PC-3 (cell line): ENCODE measurements around the gene CPT1C. TPM values are rescaled to one million over a fixed set of nuclear protein-coding genes. Genes with fewer than 3 reads are reported as not detected.

Experiments
- ATAC-seq: fragments of 200-7000 bp; cut with Tn5 transposase; 2 replicates; pipeline ENCODE4 v1.9.1; 2020; ENCODE audit warnings: mild to moderate bottlenecking, moderate library complexity
- BruUV-seq: library from RNA; stranded (reverse); fragments of 400-500 nt; replicated peaks from 2 replicates; lab custom pipeline; 2021; lab: Mats Ljungman, UMichigan
- CTCF ChIA-PET: fragments of 300-600 bp; sonication (Branson Sonifier 250); formaldehyde crosslinking; loops from one replicate; lab custom pipeline; 2022; ENCODE audit warnings: antibody characterized with exemption; lab: Charles Lee
- POLR2A ChIA-PET: fragments of 300-600 bp; sonication (Branson Sonifier 250); formaldehyde crosslinking; loops from one replicate; lab custom pipeline; 2022; ENCODE audit warnings: antibody characterized with exemption; ENCODE audit not compliant: unreplicated experiment; lab: Charles Lee
- DNase-seq: peaks from one replicate; pipeline ENCODE4 v3.0.0-alpha.2; 2015
- H2AFZ ChIP-seq: fragments of 300-600 bp; sonication (generic); 2 replicates; pipeline ENCODE4 v1.6.0; 2016; ENCODE audit warnings: antibody characterized with exemption, low read length
- H3F3A ChIP-seq: fragments of 300-600 bp; sonication (generic); one replicate; pipeline ENCODE4 v1.6.0; 2017; ENCODE audit warnings: antibody characterized with exemption, low read length, control low read depth, mild to moderate bottlenecking; ENCODE audit not compliant: unreplicated experiment
- H3K27ac ChIP-seq: fragments of 300-600 bp; sonication (generic); 2 replicates; pipeline ENCODE4 v1.5.1; 2016; ENCODE audit warnings: mild to moderate bottlenecking, low read length
- H3K27me3 ChIP-seq: fragments of 300-600 bp; sonication (generic); 2 replicates; pipeline ENCODE4 v1.6.1; 2016; ENCODE audit warnings: low read length, mixed read lengths
- H3K36me3 ChIP-seq: fragments of 300-600 bp; sonication (generic); 2 replicates; pipeline ENCODE4 v1.6.1; 2016; ENCODE audit warnings: low read depth, mixed run types, low read length, mixed read lengths
- H3K4me1 ChIP-seq: fragments of 300-600 bp; sonication (generic); 2 replicates; pipeline ENCODE4 v1.5.1; 2016; ENCODE audit warnings: low read length; ENCODE audit not compliant: insufficient read depth
- H3K4me2 ChIP-seq: fragments of 300-600 bp; sonication (generic); 2 replicates; pipeline ENCODE4 v1.6.0; 2016; ENCODE audit warnings: low read length
- H3K4me3 ChIP-seq: fragments of 300-600 bp; sonication (generic); 2 replicates; pipeline ENCODE4 v1.5.1; 2016; ENCODE audit warnings: mild to moderate bottlenecking, low read length, mixed read lengths
- H3K79me2 ChIP-seq: fragments of 300-600 bp; sonication (generic); 2 replicates; pipeline ENCODE4 v1.6.1; 2017; ENCODE audit warnings: low read length, mixed read lengths
- H3K9ac ChIP-seq: fragments of 300-600 bp; sonication (generic); 2 replicates; pipeline ENCODE4 v1.6.0; 2016; ENCODE audit warnings: mild to moderate bottlenecking, low read length
- H3K9me2 ChIP-seq: fragments of 300-600 bp; sonication (generic); replicated peaks from 2 replicates; pipeline ENCODE4 v1.6.1; 2016; ENCODE audit warnings: mixed run types, low read length, mixed read lengths
- H3K9me3 ChIP-seq: fragments of 300-600 bp; sonication (generic); 2 replicates; pipeline ENCODE4 v1.6.1; 2016; ENCODE audit warnings: low read length, mixed read lengths
- H4K20me1 ChIP-seq: fragments of 300-600 bp; sonication (generic); 2 replicates; pipeline ENCODE4 v1.6.1; 2016; ENCODE audit warnings: low read length, mixed read lengths
- CTCF ChIP-seq: fragments of 300-600 bp; sonication (generic); conservative IDR thresholded peaks from 2 replicates; pipeline ENCODE4 v1.5.1; 2017; ENCODE audit warnings: antibody characterized with exemption, low read depth, mild to moderate bottlenecking, low read length
- EZH2 ChIP-seq: fragments of 300-600 bp; sonication (generic); IDR thresholded peaks from one replicate; pipeline ENCODE4 v1.6.1; 2017; ENCODE audit warnings: antibody characterized with exemption, mild to moderate bottlenecking, low read length; ENCODE audit not compliant: unreplicated experiment
- EZH2phosphoT487 ChIP-seq: fragments of 300-600 bp; sonication (generic); IDR thresholded peaks from 2 replicates; pipeline ENCODE4 v1.6.1; 2018; ENCODE audit warnings: mild to moderate bottlenecking, antibody characterized with exemption, low read length, borderline replicate concordance
- intact Hi-C: fragments of 100-400 bp; cut with micrococcal nuclease; formaldehyde crosslinking; loops from 2 replicates; pipeline ENCODE4 v1.9.0; 2023
- total RNA-seq: library from RNA; depleted of rRNA; stranded (reverse); fragments of >200 nt; gene quantifications from 2 replicates; pipeline ENCODE4 v1.2.3, GENCODE V29; 2014

Gene CPT1C
- total RNA-seq, 1 experiment from 2014 or later, result 11.5 TPM

GRCh38 chr19:49739098-49739497 lies 48.2 kb downstream of the CPT1C start:
- Histone ChIP-seq H3K4me3 (no peak overlapping the region), H3K9me3 (no peaks in the 10 kb centered on the region), H3K27ac (no peak overlapping the region), H3F3A (no peaks in the 10 kb centered on the region), H3K4me2 (no peak overlapping the region), H3K9me2 (no peaks in the 10 kb centered on the region), H4K20me1 (no peaks in the 10 kb centered on the region), H2AFZ (no peak overlapping the region), H3K4me1 (no peaks in the 10 kb centered on the region), H3K9ac (no peak overlapping the region), H3K36me3 (no peaks in the 10 kb centered on the region), H3K27me3 (no peaks in the 10 kb centered on the region), H3K79me2 (no peaks in the 10 kb centered on the region)
- BruUV-seq, result no TSS peak
- intact Hi-C loops, result no loop called here
- DNase-seq (no peak), ATAC-seq (no peak)
- ChIA-PET CTCF (no interaction called here), POLR2A (no interaction called here)
- TF ChIP-seq EZH2, result no peak
- TF ChIP-seq EZH2phosphoT487, result no peak
- TF ChIP-seq CTCF, result no peak

DNA sequence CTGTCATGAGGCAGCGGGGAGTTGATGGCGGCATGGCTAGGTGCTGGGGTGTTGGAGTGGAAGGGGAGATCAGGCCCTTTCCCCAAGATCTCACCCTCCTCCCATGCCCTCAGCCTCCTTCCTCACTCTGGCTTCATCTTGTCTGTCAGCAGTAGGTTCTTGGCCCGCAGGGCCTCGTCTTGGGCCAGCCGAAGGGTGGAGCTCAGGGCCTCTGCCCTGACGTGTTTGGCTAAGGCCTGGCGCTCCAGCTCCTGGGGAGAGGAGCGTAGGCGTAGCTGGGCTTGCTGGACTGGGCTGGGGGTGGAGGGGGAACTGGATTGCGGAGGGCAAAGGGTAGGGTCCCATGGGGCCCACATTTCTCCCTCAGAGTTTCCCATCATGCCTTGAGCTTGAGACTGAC lies 49.0 kb downstream of the CPT1C start:
- H3F3A ChIP-seq, result no peaks in the 10 kb centered on the region
- intact Hi-C loops, result no loop called here
- no peak overlapping the region for H3K27ac ChIP-seq
- H4K20me1 ChIP-seq, result no peaks in the 10 kb centered on the region
- H3K4me1 ChIP-seq, result no peaks in the 10 kb centered on the region
- BruUV-seq, result no TSS peak
- no peaks in the 10 kb centered on the region for H3K9me2 ChIP-seq
- no peak overlapping the region for H3K9ac ChIP-seq
- ChIA-PET POLR2A (interaction anchor here (0.6 kb wide), 1 partner anchor 862 kb away, joined by 3 read pairs; no protein-coding TSS in a partner anchor), CTCF (no interaction called here)
- TF ChIP-seq CTCF (no peak), EZH2 (no peak), EZH2phosphoT487 (no peak)
- H3K79me2 ChIP-seq, result no peaks in the 10 kb centered on the region
- H3K36me3 ChIP-seq, result no peaks in the 10 kb centered on the region
- no peak overlapping the region for H3K4me3 ChIP-seq
- no peak overlapping the region for H3K4me2 ChIP-seq
- H3K9me3 ChIP-seq, result no peaks in the 10 kb centered on the region
- no peak overlapping the region for H2AFZ ChIP-seq
- H3K27me3 ChIP-seq, result no peaks in the 10 kb centered on the region
- no peak for DNase-seq
- ATAC-seq, result no peak

DNA sequence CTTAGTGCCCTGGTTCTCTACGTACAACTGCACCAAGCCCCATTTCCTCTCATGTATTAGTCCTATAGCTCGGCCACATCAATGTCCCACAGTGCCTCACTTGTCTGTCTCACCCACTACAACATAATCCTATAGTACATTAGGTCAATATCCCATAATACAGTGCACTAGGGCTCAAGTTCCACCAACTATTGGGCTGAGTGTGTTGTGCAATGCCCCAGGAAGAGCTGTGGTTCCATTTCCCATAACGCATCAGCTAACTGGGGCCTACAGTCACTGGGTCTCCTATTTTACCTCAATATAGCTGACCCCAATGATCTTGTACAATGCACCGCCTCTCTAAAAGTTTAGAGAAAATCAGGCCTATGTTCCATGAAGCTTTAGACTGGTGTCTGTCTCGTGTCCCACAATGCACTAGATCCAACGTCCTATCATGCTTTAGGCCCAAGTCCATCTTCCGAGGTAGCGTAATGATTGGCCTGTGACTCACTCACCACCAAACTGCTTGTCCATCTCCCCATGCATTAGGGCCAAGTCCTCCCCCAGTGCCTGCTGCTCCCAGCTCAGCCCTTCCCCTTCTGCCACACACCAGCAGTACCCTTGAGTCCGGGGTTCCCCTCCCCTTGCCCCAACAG lies 50.4 kb downstream of the CPT1C start:
- Histone ChIP-seq H3K36me3 (no peaks in the 10 kb centered on the region), H3K4me3 (no peak overlapping the region), H3K4me1 (no peaks in the 10 kb centered on the region), H3K27me3 (no peaks in the 10 kb centered on the region), H3K79me2 (no peaks in the 10 kb centered on the region), H3F3A (no peaks in the 10 kb centered on the region), H4K20me1 (no peaks in the 10 kb centered on the region), H3K4me2 (no peak overlapping the region), H3K9ac (no peak overlapping the region), H3K9me3 (no peaks in the 10 kb centered on the region), H3K9me2 (no peaks in the 10 kb centered on the region), H3K27ac (no peak overlapping the region), H2AFZ (no peak overlapping the region)
- no peak for TF ChIP-seq EZH2phosphoT487
- no peak for ATAC-seq
- intact Hi-C loops, result no loop called here
- no peak for DNase-seq
- POLR2A ChIA-PET, result interaction anchor here (0.7 kb wide), 1 partner anchor 9 kb away, joined by 5 read pairs; no protein-coding TSS in a partner anchor
- CTCF ChIA-PET, result no interaction called here
- no TSS peak for BruUV-seq
